Keratinocyte (primary cell): ENCODE measurements around the gene BRICD5.

Experiments
- CTCF ChIP-seq, 3 experiments: IDR thresholded peaks in 1 of 3; conservative IDR thresholded peaks in 1 of 3; optimal IDR thresholded peaks in 1 of 3; 2 replicates in 2 of 3; 3 replicates in 1 of 3; pipeline versions ENCODE3 to v1.5.1; 2011; ENCODE audit warnings: low read length in 3 of 3, mild to moderate bottlenecking in 3 of 3, moderate library complexity in 2 of 3, control low read depth in 1 of 3, inconsistent platforms in 1 of 3; ENCODE audit not compliant: insufficient read depth in 2 of 3; ENCODE audit errors: extremely low read depth in 1 of 3
- EZH2 ChIP-seq: IDR thresholded peaks from one replicate; pipeline ENCODE4 v1.6.1; 2012; ENCODE audit warnings: inconsistent platforms, mild to moderate bottlenecking, low read length, moderate library complexity

GRCh38 chr16:2180962-2181923, 29.4 kb downstream of the BRICD5 start:
- no peak for TF ChIP-seq CTCF (optimal IDR thresholded peaks at IDR 0.05 in 1 of 3, IDR thresholded peaks at IDR 0.05 in 1 of 3, conservative IDR thresholded peaks at IDR 0.05 in 1 of 3; ENCODE audit: extremely low read depth in 1 of 3, insufficient read depth in 2 of 3, low read length in 3 of 3)
- no peak for TF ChIP-seq EZH2
